Hematopoietic multipotent progenitor cell treated with erythropoietin and hydrocortisone succinate and interleukin-3 and kit ligand, for 15 days (in vitro differentiated cells): ENCODE results near the gene MNX1.

Source experiments
- DNase-seq: peaks from one replicate; pipeline ENCODE4 v3.0.0-alpha.2; 2015; ENCODE audit warnings: low spot score

Gene MNX1

DNA sequence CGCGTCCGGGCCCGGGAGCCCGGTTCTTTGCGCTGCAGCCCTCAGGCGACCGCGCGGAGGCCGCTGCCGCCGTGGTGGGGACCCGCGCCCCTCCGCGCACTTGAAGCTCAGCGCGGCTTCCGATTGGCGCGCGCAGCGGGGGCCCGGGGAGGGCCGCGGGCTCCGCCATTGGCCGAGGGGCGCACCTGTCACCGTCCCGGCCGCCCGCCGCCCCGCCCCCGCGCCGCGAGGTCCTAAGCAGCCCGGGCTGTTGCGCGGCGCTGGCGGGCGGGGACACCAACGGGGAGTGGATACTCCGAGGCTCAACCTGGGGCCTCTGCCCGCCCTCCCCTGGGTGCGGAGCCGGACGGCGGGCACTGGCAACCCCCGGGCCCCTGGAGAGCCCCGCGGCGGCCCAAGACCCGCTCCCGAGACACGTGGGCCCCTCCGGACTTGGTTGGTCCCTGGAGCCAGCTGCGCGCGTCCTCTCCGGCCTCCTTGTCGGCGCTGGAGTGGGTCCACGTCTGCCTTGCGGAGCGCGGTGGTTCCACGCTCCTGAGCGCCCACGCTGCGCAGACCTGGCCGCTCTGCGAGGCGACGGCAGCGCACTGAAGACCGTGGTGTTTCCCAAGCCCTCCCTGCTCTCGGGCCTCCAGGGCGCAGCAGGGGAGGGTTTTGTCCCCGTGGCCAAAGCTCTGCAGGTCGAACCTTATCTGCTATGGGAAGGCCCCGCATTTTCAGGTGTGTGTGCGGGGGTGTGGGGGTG, at the start of gene MNX1:
Gene MNX1, minus strand, starts transcription at position 76 of the 745 bp plus-strand sequence. CDS start 313 bp downstream, outside the sequence.
- DNase-seq, result no peak

DNA sequence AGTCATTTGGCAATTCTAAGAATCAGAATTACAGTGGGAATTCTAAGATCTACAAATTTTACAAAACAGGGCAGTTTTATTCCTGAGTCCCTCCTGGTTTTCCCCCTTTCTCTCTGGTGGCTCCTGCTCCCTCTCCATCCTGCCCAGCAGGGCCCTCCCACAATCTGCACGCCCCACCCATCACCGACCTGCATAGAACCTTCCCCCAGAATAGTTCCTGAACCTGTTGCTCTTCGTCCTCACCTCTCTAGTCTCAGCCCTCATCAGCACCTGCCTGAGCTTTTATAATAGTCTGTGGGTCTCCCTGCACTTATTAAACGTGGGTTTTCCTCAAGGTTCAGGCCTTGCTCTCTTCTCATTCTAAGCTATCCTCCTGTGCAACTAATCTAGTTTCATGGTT, 49.1 kb upstream of the MNX1 start:
- DNase-seq, result no peak

DNA sequence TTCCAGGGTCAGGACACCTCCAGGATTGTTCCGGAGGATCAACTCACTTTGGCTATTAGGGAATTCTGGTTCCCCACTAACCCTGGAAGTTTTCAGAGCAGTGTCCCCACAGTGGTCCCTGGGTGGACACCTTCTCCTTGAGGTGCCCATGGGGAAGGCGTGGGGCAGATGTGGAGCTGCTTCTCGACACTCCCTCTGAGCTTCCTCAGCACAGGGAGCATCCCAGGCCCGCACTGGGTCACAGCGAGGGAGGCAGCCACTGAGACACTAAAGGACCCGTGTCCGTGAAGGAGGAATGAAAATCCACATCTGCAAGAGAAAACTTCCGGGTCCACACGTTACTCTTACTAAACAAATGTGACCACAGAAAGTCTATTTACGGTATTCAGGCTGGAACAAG, 48.2 kb upstream of the MNX1 start:
- no peak for DNase-seq

DNA sequence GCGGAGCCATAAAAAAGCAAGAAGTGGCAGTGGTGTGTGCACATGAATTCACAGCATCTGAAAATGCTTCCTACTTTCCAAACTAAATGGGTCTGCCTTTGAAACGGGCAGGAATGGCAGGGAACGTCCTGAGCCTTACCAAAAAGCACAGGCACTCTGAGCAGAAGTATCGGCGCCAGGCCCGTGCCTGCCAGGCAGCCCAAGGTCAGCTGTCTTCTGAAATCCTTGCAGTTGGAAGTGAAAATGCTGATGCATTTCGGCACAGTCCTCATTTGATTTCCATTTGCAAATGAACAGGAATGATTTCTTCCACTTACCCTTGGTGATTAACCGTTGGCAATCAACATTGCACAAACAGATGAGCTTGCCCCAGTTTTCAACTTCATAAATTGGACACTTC, 47.6 kb upstream of the MNX1 start:
- DNase-seq, result no peak

DNA sequence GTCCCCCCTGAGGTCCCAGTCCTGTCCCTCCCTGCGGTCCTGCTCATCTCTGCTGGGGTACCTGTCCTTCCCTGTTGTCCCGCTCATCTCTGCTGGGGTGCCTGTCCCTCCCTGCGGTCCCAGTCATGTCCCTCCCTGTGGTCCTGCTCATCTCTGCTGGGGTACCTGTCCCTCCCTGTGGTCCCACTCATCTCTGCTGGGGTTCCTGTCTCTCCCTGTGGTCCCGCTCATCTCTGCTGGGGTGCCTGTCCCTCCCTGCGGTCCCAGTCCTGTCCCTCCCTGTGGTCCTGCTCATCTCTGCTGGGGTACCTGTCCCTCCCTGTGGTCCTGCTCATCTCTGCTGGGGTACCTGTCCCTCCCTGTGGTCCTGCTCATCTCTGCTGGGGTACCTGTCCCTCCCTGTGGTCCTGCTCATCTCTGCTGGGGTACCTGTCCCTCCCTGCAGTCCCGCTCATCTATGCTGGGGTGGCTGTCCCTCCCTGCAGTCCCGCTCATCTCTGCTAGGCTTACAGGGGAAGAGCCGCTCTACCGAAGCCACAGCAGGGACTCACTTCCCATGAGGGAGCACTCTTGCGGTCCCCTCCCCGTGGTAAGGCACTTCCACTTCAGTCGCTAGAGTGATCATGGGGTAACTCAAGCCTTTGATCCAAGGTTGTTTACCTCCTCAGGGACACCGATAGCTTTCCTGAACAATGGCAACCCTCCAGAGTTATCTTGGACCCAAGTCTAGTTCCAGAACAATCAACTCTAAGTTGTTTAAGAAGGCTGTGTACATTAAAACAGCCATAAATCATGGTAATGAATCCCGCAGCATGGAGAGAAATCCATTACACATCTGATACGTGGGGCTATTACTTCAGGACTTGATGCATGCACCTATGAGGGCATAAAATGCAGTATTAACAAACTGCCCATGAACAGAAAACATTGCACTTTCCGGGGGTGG, 46.8 kb upstream of the MNX1 start:
- no peak for DNase-seq

DNA sequence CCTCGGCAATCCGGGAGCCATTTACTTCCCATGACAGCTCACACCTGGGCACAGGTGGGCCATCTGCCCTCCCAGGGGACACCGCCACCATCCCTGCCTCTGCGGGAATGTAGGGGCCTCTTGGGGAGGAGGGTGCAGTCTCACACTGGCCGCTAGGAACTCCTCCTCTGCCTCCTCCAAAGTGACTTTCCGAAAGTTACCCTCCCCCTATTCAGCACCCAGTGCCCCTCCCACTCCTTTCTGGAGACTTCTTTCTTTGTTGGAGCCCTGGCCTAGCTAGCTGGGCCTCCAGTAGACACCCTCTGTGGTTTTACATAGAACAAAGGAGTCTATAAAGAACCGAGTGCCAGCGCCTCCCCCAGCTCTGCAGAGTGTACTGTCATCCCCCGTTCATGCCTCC, 45.8 kb upstream of the MNX1 start:
- no peak for DNase-seq

DNA sequence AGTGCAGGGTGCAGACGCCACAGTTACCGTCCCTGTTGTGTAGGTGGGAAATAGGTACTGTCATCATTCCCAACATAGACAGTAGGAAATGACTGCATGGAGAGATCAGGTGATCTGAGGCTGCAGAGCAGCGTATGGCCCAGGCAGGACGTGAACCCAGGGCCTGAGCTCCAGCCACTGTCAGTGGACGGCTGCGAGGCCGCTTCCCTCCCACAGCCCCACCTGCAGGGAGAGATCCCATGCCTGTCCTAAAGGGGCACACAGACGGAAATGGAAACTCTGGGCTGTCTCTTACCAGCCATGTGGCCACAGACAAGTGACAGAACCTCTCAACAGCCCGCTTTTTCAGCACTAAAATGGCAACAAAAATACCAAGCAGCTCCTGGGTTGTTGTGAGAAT, 44.5 kb upstream of the MNX1 start:
- no peak for DNase-seq

DNA sequence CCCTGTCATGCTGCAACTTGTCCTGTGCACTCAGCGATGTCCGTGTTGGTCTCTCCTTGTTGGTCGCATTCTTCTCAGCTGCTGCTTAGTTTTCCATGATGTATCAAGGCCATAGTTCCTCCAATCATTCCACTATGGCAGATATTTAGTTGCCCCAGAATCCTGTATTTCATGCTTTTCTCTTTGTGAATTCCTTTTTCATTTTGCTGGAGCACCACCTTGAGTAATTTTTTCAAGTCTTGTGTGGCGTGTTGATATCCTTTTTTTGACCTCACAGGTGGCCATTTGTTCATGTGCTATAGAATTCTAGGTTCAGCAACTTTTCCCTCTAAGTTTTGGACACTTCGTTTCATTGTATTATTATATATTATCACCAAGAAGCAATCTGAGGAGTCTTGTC, 42.7 kb upstream of the MNX1 start:
- no peak for DNase-seq

DNA sequence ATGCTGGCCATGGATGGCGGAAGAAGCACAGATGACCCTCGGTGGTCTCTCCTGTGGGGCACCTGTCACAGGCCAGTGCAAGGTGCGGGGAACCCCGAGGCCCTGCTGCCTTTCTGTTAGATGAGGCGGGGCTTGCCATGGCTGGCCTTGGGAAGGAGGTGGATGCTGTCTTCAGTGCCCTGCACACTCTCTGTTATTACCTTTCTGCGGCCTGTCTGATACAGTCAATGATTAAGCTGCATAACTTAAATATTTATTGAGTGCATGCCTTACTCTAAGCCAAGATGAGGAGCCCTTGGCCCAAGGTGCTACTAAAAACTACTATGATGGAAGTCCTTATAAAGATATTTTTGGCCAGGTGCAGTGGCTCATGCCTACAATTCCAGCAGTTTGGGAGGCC, 36.7 kb upstream of the MNX1 start:
- DNase-seq, result no peak

DNA sequence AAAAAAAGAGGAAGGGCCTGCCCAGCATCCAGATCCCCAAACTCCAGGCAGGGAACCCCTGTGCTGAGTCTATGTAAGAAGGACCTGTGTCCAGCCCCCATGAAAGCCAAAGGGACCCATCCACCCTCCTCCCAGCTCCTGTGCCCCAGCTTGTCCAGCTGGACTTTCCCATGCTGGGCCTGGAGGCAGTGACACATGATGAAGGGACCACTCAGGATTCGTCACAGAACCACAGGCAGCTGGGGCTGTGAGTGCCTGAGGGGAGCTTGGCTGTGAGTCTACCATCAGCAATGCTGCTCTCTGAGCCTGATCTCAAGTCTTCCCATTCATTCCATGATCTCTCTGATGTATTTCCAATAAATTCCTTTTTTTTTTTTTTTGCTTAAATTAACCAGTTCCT, 36.2 kb upstream of the MNX1 start:
- DNase-seq, result no peak

DNA sequence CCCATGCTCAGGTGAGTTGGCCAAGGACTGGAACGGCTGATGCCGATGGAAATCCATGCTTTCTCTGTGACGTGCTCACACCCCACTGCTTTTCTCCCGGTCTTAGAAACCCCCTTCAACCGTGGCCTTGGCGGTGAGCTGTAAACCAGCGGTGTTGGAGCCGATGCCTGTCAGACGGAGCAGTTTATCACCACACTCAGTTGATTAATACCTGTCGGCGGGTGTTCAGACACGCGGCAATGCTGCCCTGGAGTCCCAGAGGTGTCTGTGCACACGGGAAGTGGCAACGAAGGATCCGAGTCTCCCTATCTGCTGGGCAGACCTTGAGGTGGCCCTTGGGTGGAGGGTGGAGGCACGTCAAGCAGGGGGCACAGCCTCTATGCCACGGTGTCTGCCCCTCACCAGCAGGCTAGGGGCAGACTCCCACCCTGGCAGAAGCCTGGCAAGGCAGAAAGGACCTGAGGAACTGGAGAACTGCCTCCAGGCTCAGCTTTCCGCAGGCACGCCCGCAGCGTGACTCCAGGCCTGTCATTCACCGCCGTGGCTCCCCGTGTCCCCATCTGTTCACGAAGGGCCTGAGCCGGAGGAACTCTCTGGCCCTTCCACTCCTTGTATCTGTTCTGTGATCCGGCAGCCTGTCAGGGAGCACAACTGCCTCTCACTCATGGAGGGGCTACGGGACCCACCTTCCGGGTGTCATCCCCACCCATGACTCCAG, 34.6 kb upstream of the MNX1 start:
- DNase-seq, result no peak

DNA sequence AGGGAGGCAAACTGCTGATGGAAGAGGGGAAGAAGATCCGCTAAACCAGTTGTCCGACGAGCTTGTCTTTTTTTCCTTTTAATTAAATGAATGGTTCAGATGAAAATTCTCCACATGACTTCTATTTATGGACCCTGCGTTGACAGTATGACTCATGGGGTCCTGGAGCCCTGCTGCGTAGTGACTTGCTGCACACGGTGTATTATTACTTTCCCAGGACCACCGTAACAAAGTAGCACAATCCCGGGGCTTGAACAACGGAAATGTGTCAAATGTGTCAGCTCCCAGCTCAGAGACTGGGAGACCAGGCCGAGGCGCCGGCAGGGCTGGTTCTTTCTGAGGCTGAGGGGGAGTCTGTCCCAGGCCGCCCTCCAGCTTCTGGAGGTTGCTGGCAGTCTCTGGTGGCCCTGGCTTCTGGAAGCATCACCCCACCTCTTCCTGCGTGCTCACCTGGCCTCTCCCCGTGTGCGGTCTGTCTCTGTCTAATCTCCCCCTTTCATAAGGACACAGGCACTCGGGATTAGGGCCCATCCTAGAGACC, 33.8 kb upstream of the MNX1 start:
- DNase-seq, result no peak

DNA sequence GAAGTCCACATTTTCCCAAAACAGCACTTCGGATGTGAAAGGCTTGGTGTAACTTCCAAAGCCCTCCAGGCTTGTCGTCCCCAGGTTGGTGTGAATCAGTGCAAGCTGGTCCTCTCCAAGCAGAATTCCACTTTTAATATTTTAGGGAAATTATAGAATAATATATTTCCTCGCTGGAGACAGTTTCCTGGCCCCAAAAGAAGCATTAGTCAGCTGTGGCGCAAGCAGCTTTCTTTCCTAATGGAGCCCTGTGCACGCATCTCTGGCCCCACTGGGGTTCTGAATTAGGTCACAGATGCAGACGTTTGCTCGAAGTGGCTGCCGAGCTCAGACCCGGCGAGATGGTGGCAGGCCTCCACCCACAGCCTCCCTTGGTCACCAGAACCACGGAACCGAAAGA, 33.3 kb upstream of the MNX1 start:
- DNase-seq, result no peak

DNA sequence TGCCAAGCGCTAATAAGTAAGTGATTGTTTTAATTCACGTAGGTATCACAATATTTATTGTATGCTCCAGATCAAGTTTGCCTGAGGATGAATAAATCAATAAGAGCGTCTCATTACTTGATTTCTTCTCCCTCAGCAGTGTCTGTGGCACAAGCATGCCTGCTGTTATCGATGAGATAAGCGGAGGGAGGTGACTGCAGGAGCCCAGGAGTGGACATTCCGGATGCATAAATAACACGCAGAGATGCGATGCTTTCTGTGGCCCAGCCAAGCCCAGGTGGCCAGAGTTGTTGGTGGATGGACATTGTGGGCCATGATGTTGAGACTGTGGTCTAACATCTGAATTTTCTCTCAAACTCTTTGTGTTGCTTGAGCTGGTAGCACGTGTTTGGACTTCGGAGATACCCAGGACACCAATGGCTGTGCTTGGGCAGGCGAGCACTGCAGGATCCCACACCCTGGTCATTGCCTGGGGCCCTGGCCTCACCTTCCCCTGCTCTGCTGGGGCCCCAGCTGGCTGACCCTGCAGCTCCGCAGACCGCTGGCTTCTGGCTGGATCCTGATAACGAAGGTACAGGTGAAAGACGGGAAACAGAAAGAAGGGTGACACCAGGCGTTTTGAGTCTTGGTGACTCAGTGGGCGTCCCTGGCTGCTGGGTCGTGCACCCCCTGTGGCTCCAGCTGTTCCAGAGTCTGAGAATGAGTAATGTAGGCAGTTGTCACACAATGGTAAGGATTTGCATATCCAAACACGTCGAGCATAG, 31.2 kb upstream of the MNX1 start:
- no peak for DNase-seq

DNA sequence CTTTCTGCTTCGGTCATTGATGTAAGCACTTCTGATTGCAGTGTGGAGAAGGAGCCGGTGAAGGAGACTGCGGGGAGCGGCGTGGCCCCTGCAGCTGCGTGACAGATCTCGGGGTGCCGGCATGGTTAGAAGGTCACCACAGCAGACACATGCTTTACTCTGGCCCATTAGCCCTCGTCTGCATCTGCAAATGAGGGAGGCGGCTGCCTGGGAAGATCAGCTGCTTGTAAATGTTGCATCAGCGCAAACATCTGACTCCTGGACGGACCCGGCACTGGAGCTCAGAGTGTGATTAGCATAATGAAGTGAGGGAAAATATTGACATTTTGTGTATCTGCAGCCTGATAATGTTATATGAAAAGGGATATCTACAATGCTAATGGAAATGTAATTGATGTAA, 30.5 kb upstream of the MNX1 start:
- no peak for DNase-seq

DNA sequence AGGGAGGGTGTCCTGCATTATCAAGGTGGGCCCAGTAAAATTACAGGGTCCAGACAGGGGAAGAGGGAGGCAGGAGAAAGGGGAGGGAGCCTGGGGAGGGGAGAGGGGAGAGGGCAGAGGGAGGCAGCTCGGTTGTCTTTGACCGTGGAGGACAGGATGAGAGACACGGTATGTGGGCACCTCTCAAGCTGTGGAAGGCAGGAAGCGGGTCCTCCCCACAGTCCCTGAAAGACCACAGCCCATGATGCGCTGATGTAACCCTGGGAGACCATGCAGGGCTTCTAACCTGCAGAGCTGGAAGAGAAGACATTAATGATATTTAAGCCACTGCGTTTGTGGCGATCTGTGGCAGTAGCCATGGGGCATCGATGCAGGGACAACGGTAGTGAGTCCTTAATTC, 27.2 kb upstream of the MNX1 start:
- DNase-seq, result no peak

DNA sequence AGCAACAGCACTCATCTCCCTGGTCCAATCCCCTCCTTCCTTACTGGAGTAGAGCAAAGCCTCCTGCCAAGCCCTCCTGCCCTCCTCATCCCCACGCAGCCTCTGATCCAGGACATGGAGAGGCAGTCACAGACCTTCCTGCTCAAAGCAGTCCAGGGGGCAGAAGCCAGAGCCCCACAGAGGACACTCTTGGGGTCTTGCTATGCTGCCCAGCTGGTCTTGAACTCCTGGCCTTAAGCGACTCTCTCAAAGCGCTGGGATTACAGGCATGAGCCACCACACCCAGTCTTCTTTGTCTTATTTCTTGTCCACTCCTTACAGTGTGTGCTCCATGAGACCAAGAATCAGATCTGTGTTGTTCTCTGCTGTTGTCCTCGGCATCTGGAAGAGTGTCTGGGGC, 26.6 kb upstream of the MNX1 start:
- no peak for DNase-seq

DNA sequence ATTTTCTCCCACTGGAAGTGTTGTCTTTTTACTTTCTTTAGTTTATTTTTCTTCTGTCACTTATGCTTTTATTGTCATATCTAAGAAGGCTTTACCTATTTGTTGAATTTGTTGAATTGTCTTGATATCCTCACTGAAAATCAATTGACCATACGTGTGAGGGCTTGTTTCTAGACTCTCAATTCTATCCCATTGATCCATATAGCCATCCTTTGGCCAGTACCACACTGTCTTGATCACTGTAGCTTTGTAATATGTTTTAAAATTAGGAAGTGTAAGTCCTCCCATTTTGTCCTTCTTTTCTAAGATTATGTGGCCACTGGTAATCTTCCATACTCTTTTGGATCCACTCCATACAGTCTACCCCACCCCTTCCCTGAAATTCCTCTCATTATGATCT, 25.5 kb upstream of the MNX1 start:
- DNase-seq, result no peak

DNA sequence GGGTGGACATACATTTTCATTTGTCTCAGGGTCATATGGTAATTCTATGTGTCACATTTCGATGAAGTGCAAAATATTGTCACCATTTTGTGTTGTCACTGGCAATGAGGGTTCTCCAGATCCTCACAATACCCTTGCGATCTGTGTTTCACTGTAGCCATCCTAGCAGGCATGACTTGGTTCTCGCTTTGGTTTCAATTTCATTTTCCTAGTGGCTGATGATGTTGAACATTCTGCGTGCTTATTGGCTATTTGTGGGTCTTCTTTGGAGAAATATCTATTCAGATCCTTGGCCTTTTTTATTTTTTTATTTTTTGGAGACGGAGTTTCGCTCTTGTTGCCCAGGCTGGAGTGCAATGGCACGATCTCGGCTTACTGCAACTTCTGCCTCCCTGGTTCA, 24.8 kb upstream of the MNX1 start:
- no peak for DNase-seq

DNA sequence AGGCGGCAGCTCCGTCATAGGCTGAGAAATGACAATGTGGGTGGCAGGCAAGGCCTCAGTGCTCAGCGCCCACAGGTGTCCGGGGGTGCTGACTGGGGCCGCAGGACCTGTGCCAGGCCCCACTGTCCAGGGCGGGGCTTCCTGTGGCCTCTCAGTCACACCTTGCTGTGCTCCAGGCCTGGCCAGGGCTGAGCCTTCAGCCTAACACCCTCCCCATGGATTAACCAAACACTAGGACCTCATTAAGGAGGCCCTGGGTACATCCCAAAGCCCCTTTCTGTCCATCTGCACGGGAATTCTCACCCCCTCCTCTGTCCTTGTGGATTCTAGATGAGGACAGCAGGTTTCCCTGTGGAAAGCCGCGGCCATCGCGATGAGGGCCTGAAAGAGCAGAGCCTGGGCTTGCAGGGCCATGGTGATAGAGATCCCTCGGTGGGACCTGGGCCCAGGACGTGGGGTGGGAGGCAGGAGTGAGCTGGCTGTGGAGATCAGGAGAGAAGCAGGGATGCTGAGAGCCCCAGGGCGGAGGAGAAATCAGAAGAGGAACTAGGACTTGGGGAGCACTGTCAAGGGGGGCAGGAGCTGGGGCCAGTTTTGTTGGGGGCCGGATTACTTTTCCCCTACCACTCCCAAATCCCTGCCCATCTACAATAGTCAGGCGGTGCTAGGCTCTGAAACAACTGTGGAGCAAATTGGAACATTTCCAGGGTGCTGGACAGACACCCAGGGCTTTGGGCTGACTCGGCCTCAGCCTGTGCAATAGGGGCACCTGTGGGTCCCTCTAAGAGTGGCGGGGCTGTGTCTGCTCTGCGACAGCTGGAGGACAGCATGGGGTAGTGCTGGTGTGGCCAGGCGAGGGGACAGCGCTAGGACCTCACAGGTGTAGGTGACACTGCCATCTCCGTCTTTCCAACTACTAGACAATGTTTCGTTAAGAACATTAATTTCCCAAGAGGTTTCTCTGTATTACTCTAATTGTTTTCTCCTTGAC, 23.3 kb upstream of the MNX1 start:
- DNase-seq, result no peak
